Medulla oblongata (tissue), 1 donor: ENCODE measurements around the gene ADAP2.
"Not testable (repeated sequence)": the region's sequence is repeated elsewhere in the genome, so short reads cannot be mapped to it uniquely, and the experiment has no call there.

Experiments used
- DNase-seq: peaks from one replicate; pipeline ENCODE4 v3.0.0-alpha.2; 2015; ENCODE audit errors: extremely low spot score

Gene ADAP2

GRCh38 chr17:30921544-30922196, at the start of gene ADAP2:
Gene ADAP2, plus strand, starts transcription at chr17:30921945. Its CDS starts 70 bp downstream, at chr17:30922015.
- DNase-seq: peak; percentile 51

- no peak for DNase-seq
Observed at GRCh38 chr17:30886187-30886586, 35.6 kb upstream of the ADAP2 start.

GRCh38 chr17:30894236-30894635, 27.5 kb upstream of the ADAP2 start:
- no peak for DNase-seq

GRCh38 chr17:30897311-30897710, 24.4 kb upstream of the ADAP2 start:
- no peak for DNase-seq

GRCh38 chr17:30905742-30906100, 16.0 kb upstream of the ADAP2 start:
- DNase-seq: peak; percentile 18

- DNase-seq: peak; percentile 88
Observed at GRCh38 chr17:30906101-30906911, 15.4 kb upstream of the ADAP2 start, which contains the start of gene TEFM. Gene TEFM, minus strand, starts transcription at chr17:30906238. Its CDS starts 40 bp downstream, at chr17:30906198.

GRCh38 chr17:30908717-30909420, 12.9 kb upstream of the ADAP2 start:
- no peak for DNase-seq

GRCh38 chr17:30910151-30910550, 11.6 kb upstream of the ADAP2 start:
- not testable (repeated sequence) for DNase-seq

- DNase-seq: no peak
Observed at GRCh38 chr17:30913955-30914354, 7.8 kb upstream of the ADAP2 start.

- DNase-seq: no peak
Observed at GRCh38 chr17:30915833-30916611, 5.7 kb upstream of the ADAP2 start.

GRCh38 chr17:30917050-30917449, 4.7 kb upstream of the ADAP2 start:
- DNase-seq: no peak

GRCh38 chr17:30920282-30920681, 1.5 kb upstream of the ADAP2 start:
- DNase-seq: no peak

- DNase-seq: no peak
Observed at GRCh38 chr17:30920683-30921543, 832 bp upstream of the ADAP2 start.

GRCh38 chr17:30922235-30923030, 688 bp downstream of the ADAP2 start:
- no peak for DNase-seq

- DNase-seq: no peak
Observed at GRCh38 chr17:30924341-30924740, 2.6 kb downstream of the ADAP2 start.

GRCh38 chr17:30926516-30926915, 4.8 kb downstream of the ADAP2 start:
- DNase-seq: no peak

GRCh38 chr17:30927756-30928155, 6.0 kb downstream of the ADAP2 start:
- no peak for DNase-seq

- no peak for DNase-seq
Observed at GRCh38 chr17:30928584-30928983, 6.8 kb downstream of the ADAP2 start.

GRCh38 chr17:30929081-30929633, 7.4 kb downstream of the ADAP2 start:
- DNase-seq: no peak

- DNase-seq: not testable (repeated sequence)
Observed at GRCh38 chr17:30929861-30930260, 8.1 kb downstream of the ADAP2 start.
